ENCODE results near the gene APIP. TPM values are rescaled to one million over a fixed set of nuclear protein-coding genes. Genes with fewer than 3 reads are reported as not detected.

APIP gene
- total RNA-seq, 1 donor from 2014 or later: 21.3 TPM

- Mint-ChIP-seq H3K4me3 (ENCODE audit: unreplicated experiment) (no peak overlapping the region), H3K36me3 (ENCODE audit: unreplicated experiment) (peaks cover 7% of the 10 kb centered on the region), H3K4me1 (ENCODE audit: unreplicated experiment) (peaks cover 38% of the 10 kb centered on the region), H3K27ac (ENCODE audit: unreplicated experiment) (peak overlapping the region; percentile 76), H3K27me3 (ENCODE audit: unreplicated experiment) (no peaks in the 10 kb centered on the region), H3K9me3 (ENCODE audit: unreplicated experiment) (no peaks in the 10 kb centered on the region)
- no peak for TF ChIP-seq CTCF (IDR thresholded peaks at IDR 0.05)
- DNase-seq (ENCODE audit: extremely low spot score, unreplicated experiment): no peak
Measured at GRCh38 chr11:34926831-34927132, 10.6 kb upstream of the APIP start.

GRCh38 chr11:34926101-34926830 lies 10.1 kb upstream of the APIP start:
- H3K36me3 Mint-ChIP-seq (ENCODE audit: unreplicated experiment): peaks cover 4% of the 10 kb centered on the region
- TF ChIP-seq CTCF (IDR thresholded peaks at IDR 0.05): peak; percentile 79
- H3K4me3 Mint-ChIP-seq (ENCODE audit: unreplicated experiment): no peak overlapping the region
- H3K27ac Mint-ChIP-seq (ENCODE audit: unreplicated experiment): peak overlapping the region; percentile 76
- peaks cover 38% of the 10 kb centered on the region for H3K4me1 Mint-ChIP-seq (ENCODE audit: unreplicated experiment)
- DNase-seq (ENCODE audit: extremely low spot score, unreplicated experiment): no peak
- no peaks in the 10 kb centered on the region for H3K27me3 Mint-ChIP-seq (ENCODE audit: unreplicated experiment)
- H3K9me3 Mint-ChIP-seq (ENCODE audit: unreplicated experiment): no peaks in the 10 kb centered on the region

GRCh38 chr11:34924714-34925113 lies 8.5 kb upstream of the APIP start:
- H3K4me3 Mint-ChIP-seq (ENCODE audit: unreplicated experiment): no peak overlapping the region
- no peak for TF ChIP-seq CTCF (IDR thresholded peaks at IDR 0.05)
- H3K27ac Mint-ChIP-seq (ENCODE audit: unreplicated experiment): peak overlapping the region; percentile 43
- peaks cover 2% of the 10 kb centered on the region for H3K36me3 Mint-ChIP-seq (ENCODE audit: unreplicated experiment)
- peaks cover 34% of the 10 kb centered on the region for H3K4me1 Mint-ChIP-seq (ENCODE audit: unreplicated experiment)
- DNase-seq (ENCODE audit: extremely low spot score, unreplicated experiment): no peak
- H3K9me3 Mint-ChIP-seq (ENCODE audit: unreplicated experiment): no peaks in the 10 kb centered on the region
- no peaks in the 10 kb centered on the region for H3K27me3 Mint-ChIP-seq (ENCODE audit: unreplicated experiment)

GRCh38 chr11:34921156-34921555 lies 5.0 kb upstream of the APIP start:
- TF ChIP-seq CTCF (IDR thresholded peaks at IDR 0.05): no peak
- no peak for DNase-seq (ENCODE audit: extremely low spot score, unreplicated experiment)
- Mint-ChIP-seq H3K4me3 (ENCODE audit: unreplicated experiment) (no peak overlapping the region), H3K36me3 (ENCODE audit: unreplicated experiment) (no peaks in the 10 kb centered on the region), H3K4me1 (ENCODE audit: unreplicated experiment) (peaks cover 23% of the 10 kb centered on the region), H3K9me3 (ENCODE audit: unreplicated experiment) (no peaks in the 10 kb centered on the region), H3K27ac (ENCODE audit: unreplicated experiment) (no peak overlapping the region), H3K27me3 (ENCODE audit: unreplicated experiment) (no peaks in the 10 kb centered on the region)

GRCh38 chr11:34916843-34917770 lies 928 bp upstream of the APIP start:
- Mint-ChIP-seq H3K4me1 (ENCODE audit: unreplicated experiment) (peaks cover 27% of the 10 kb centered on the region), H3K9me3 (ENCODE audit: unreplicated experiment) (no peaks in the 10 kb centered on the region), H3K4me3 (ENCODE audit: unreplicated experiment) (peak overlapping the region; percentile 93), H3K36me3 (ENCODE audit: unreplicated experiment) (peaks cover 10% of the 10 kb centered on the region), H3K27me3 (ENCODE audit: unreplicated experiment) (no peaks in the 10 kb centered on the region), H3K27ac (ENCODE audit: unreplicated experiment) (peak overlapping the region; percentile 99)
- TF ChIP-seq CTCF (IDR thresholded peaks at IDR 0.05): no peak
- no peak for DNase-seq (ENCODE audit: extremely low spot score, unreplicated experiment)

All from osteocyte (in vitro differentiated cells).